PC-9 (cell line): Measurements from ENCODE around the gene SLC43A1. TPM values are rescaled to one million over a fixed set of nuclear protein-coding genes. Genes with fewer than 3 reads are reported as not detected.

ENCODE experiments used
- BruUV-seq: library from RNA; stranded (reverse); fragments of 400-500 nt; replicated peaks from 2 replicates; lab custom pipeline; 2021; lab: Mats Ljungman, UMichigan
- CTCF ChIA-PET: fragments of 300-600 bp; sonication (Branson Sonifier 250); formaldehyde crosslinking; loops from one replicate; lab custom pipeline; 2022; ENCODE audit warnings: antibody characterized with exemption; lab: Charles Lee
- POLR2A ChIA-PET: fragments of 300-600 bp; sonication (Branson Sonifier 250); formaldehyde crosslinking; loops from one replicate; lab custom pipeline; 2022; ENCODE audit warnings: antibody characterized with exemption; ENCODE audit not compliant: unreplicated experiment; lab: Charles Lee
- DNase-seq, 2 experiments: peaks; one replicate each; pipeline versions ENCODE4 v3.0.0 to v3.0.0-alpha.2; 2015 to 2022; ENCODE audit warnings: mixed read lengths in 1 of 2
- H2AFZ ChIP-seq: fragments of 200-600 bp; sonication (generic); 2 replicates; pipeline ENCODE4 v1.8.1; 2017; ENCODE audit warnings: antibody characterized with exemption
- H3F3A ChIP-seq: fragments of 200-600 bp; sonication (generic); 2 replicates; pipeline ENCODE4 v1.8.1; 2017; ENCODE audit warnings: antibody characterized with exemption, mild to moderate bottlenecking, low read depth; ENCODE audit not compliant: insufficient read depth
- H3K27ac ChIP-seq: fragments of 200-600 bp; sonication (generic); 2 replicates; pipeline ENCODE4 v1.6.1; 2016; ENCODE audit warnings: mixed run types
- H3K27me3 ChIP-seq: fragments of 200-600 bp; sonication (generic); 2 replicates; pipeline ENCODE4 v1.6.1; 2016; ENCODE audit warnings: low read depth, mixed run types; ENCODE audit not compliant: insufficient read depth
- H3K36me3 ChIP-seq: fragments of 200-600 bp; sonication (generic); 2 replicates; pipeline ENCODE4 v1.6.1; 2016; ENCODE audit warnings: low read depth, mixed run types
- H3K4me1 ChIP-seq: fragments of 200-600 bp; sonication (generic); replicated peaks from 2 replicates; pipeline ENCODE4 v1.6.1; 2016; ENCODE audit warnings: mixed run types; ENCODE audit not compliant: insufficient read depth
- H3K4me2 ChIP-seq: fragments of 200-600 bp; sonication (generic); 2 replicates; pipeline ENCODE4 v1.6.1; 2017; ENCODE audit warnings: mixed run types
- H3K4me3 ChIP-seq: fragments of 200-600 bp; sonication (generic); 2 replicates; pipeline ENCODE4 v1.6.1; 2016; ENCODE audit warnings: mixed run types
- H3K79me2 ChIP-seq: fragments of 200-600 bp; sonication (generic); 2 replicates; pipeline ENCODE4 v1.6.1; 2017; ENCODE audit warnings: low read depth, mixed run types
- H3K9me2 ChIP-seq: fragments of 200-600 bp; sonication (generic); 2 replicates; pipeline ENCODE4 v1.8.1; 2017; ENCODE audit warnings: mild to moderate bottlenecking; ENCODE audit not compliant: insufficient read depth
- H3K9me3 ChIP-seq: fragments of 200-600 bp; sonication (generic); 2 replicates; pipeline ENCODE4 v1.8.1; 2016; ENCODE audit warnings: low read depth; ENCODE audit not compliant: insufficient read depth
- H4K20me1 ChIP-seq: fragments of 200-600 bp; sonication (generic); 2 replicates; pipeline ENCODE4 v1.8.1; 2017; ENCODE audit not compliant: insufficient read depth
- EZH2 ChIP-seq: fragments of 200-600 bp; sonication (generic); IDR thresholded peaks from 2 replicates; pipeline ENCODE4 v1.8.0; 2017; ENCODE audit warnings: antibody characterized with exemption, low read depth
- intact Hi-C: fragments of 100-400 bp; cut with micrococcal nuclease; formaldehyde crosslinking; loops from one replicate; pipeline ENCODE4 v1.10.0; 2022; ENCODE audit not compliant: unreplicated experiment
- total RNA-seq: library from RNA; stranded (reverse); gene quantifications from 2 replicates; pipeline ENCODE4 v1.2.3, GENCODE V29; 2021
- TF ChIP-seq, protein P1 (sequence below): fragments of 200-600 bp; sonication (generic); conservative IDR thresholded peaks from 2 replicates; pipeline ENCODE4 v1.6.1; 2017; ENCODE audit warnings: mixed run types, antibody characterized with exemption, mild to moderate bottlenecking, moderate library complexity

The SLC43A1 gene
- total RNA-seq, 1 experiment from 2014 or later, result 4.0 TPM

DNA sequence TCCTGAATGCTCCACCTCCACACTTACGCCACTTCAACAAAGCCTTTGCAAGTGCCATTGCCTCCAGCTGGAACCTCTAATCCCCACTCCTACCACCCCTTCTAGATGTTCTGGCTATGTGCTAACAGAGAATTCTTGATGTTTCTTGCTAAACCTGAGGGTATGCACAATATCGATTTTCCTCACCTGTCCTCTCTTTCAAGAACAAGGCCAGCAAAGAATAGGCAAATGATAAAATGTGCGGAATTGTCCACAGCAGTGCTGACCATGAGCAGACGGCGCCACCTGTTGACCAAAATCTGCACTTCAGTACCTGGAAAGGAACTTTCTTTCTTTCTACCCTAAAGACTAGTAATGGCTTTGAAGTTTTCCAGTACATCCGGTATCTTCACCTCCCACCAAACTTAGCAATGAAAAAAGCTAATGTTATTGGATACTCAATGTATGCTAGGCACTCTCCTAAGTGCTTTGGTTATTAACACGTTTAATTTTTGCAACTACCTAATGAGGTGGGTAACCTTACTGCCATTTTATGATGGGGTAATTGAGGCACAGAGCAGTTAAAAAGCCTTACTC, 11.6 kb upstream of the SLC43A1 start:
- no TSS peak for BruUV-seq
- ChIA-PET POLR2A (interaction anchor here (0.5 to 0.6 kb wide), 2 partner anchors 181 to 411 kb away, joined by 3 to 5 read pairs; no protein-coding TSS in a partner anchor), CTCF (interaction anchor here (0.6 to 4.4 kb wide), 9 partner anchors 18 to 1680 kb away, joined by 3 to 48 read pairs (median 4); no protein-coding TSS in a partner anchor)
- Histone ChIP-seq H3K4me3 (no peak overlapping the region), H3K27me3 (no peaks in the 10 kb centered on the region), H4K20me1 (no peaks in the 10 kb centered on the region), H3K9me2 (no peaks in the 10 kb centered on the region), H3K4me2 (peak overlapping the region; percentile 23), H3K9me3 (no peaks in the 10 kb centered on the region), H3K4me1 (peaks cover 26% of the 10 kb centered on the region), H2AFZ (no peak overlapping the region), H3K36me3 (peaks cover 4% of the 10 kb centered on the region; the same call in 1 of the 2 replicates), H3K27ac (peak overlapping the region; percentile 20; the same call in 1 of the 2 replicates), H3F3A (peaks cover 27% of the 10 kb centered on the region; the same call in 1 of the 2 replicates), H3K79me2 (peaks cover 20% of the 10 kb centered on the region)
- peak; percentile 55 to 75 for DNase-seq
- intact Hi-C loops, result loop anchor here (1.0 kb wide), 4 partner anchors 34 to 182 kb away; no protein-coding TSS in a partner anchor
- TF ChIP-seq, protein P1, sequence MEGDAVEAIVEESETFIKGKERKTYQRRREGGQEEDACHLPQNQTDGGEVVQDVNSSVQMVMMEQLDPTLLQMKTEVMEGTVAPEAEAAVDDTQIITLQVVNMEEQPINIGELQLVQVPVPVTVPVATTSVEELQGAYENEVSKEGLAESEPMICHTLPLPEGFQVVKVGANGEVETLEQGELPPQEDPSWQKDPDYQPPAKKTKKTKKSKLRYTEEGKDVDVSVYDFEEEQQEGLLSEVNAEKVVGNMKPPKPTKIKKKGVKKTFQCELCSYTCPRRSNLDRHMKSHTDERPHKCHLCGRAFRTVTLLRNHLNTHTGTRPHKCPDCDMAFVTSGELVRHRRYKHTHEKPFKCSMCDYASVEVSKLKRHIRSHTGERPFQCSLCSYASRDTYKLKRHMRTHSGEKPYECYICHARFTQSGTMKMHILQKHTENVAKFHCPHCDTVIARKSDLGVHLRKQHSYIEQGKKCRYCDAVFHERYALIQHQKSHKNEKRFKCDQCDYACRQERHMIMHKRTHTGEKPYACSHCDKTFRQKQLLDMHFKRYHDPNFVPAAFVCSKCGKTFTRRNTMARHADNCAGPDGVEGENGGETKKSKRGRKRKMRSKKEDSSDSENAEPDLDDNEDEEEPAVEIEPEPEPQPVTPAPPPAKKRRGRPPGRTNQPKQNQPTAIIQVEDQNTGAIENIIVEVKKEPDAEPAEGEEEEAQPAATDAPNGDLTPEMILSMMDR, result peak; percentile 98
- TF ChIP-seq EZH2, result no peak

DNA sequence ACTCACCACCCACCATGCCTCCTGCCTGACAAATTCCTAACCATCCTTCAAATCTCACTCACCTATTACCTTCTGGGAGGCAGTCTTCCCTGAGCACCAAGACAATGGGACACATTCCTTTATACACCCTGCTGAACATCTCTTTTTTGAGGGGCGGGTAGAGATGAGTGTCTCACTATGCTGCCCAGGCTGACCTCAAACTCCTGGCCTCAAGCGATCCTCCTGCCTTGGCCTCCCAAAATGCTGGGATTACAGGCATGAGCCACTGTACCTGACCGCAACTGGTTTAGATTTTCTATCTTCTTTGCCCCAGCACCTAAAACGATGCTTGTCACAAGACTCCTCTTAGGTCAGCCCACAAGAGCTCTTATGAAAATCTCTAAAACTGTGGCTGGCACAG, 7.9 kb upstream of the SLC43A1 start:
- TF ChIP-seq EZH2, result no peak
- Histone ChIP-seq H4K20me1 (no peaks in the 10 kb centered on the region), H3K9me2 (no peaks in the 10 kb centered on the region), H3K27me3 (no peaks in the 10 kb centered on the region), H3K4me3 (no peak overlapping the region), H3K9me3 (no peaks in the 10 kb centered on the region), H2AFZ (no peak overlapping the region), H3K27ac (no peak overlapping the region), H3F3A (peaks cover 5% of the 10 kb centered on the region; the same call in 1 of the 2 replicates), H3K36me3 (no peaks in the 10 kb centered on the region; the same call in 1 of the 2 replicates), H3K4me2 (no peak overlapping the region), H3K4me1 (peaks cover 6% of the 10 kb centered on the region; the same call in 1 of the 2 replicates), H3K79me2 (no peaks in the 10 kb centered on the region)
- POLR2A ChIA-PET, result no interaction called here
- intact Hi-C loops, result no loop called here
- no TSS peak for BruUV-seq
- CTCF ChIA-PET, result interaction anchor here (0.7 to 4.4 kb wide), 2 partner anchors 30 to 141 kb away, joined by 5 to 48 read pairs; no protein-coding TSS in a partner anchor
- no peak for DNase-seq

DNA sequence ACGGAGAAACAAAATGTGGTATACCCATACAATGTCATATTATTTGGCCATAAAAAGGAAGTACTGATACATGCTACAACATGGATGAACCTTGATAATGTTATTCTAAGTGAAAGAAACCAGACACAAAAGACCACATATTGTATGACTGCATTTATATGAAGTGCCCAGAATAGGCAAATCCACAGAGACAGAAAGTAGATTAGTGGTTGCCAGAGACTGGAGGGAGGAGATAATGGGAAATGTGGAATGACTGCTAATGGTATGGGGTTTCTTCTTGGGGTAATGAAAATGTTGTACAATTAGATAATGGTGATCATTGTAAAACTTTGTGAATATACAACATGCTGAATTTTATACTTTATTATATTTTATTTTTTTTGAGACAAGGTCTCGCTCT, 5.6 kb upstream of the SLC43A1 start:
- no peak overlapping the region for H3K4me2 ChIP-seq
- DNase-seq, result no peak
- H4K20me1 ChIP-seq, result no peaks in the 10 kb centered on the region
- intact Hi-C loops, result no loop called here
- no TSS peak for BruUV-seq
- TF ChIP-seq, protein P1, result no peak
- TF ChIP-seq EZH2, result no peak
- H3F3A ChIP-seq, result peaks cover 1% of the 10 kb centered on the region; the same call in 1 of the 2 replicates
- H3K9me2 ChIP-seq, result no peaks in the 10 kb centered on the region
- H3K27ac ChIP-seq, result no peak overlapping the region
- no peak overlapping the region for H3K4me3 ChIP-seq
- ChIA-PET CTCF (interaction anchor here (1.1 kb wide), 1 partner anchor 28 kb away, joined by 8 read pairs; no protein-coding TSS in a partner anchor), POLR2A (interaction anchor here (0.6 kb wide), 1 partner anchor 9 kb away, joined by 4 read pairs; the partner anchor contains the start of gene TIMM10)
- no peak overlapping the region for H2AFZ ChIP-seq
- H3K27me3 ChIP-seq, result no peaks in the 10 kb centered on the region
- no peaks in the 10 kb centered on the region for H3K9me3 ChIP-seq
- H3K4me1 ChIP-seq, result no peaks in the 10 kb centered on the region
- no peaks in the 10 kb centered on the region for H3K79me2 ChIP-seq
- no peaks in the 10 kb centered on the region; the same call in 1 of the 2 replicates for H3K36me3 ChIP-seq
